Measurements from ENCODE around the gene ZFHX2. TPM values are rescaled to one million over a fixed set of nuclear protein-coding genes. Genes with fewer than 3 reads are reported as not detected.

Gene ZFHX2
- total RNA-seq, 1 experiment from 2014 or later = 0.23 TPM

Other genes starting within 250 kb of the ZFHX2 start
- 1.5 and 2.6 TPM in 2 replicates for gene PPP1R3E, start 248.9 kb downstream of the ZFHX2 start, total RNA-seq (2014; rRNA removed; shearing (Covaris generic))
- 7.4 and 16.8 TPM in 2 replicates for gene BCL2L2, start 244.9 kb downstream of the ZFHX2 start, total RNA-seq (2014; rRNA removed; shearing (Covaris generic))
- 92.2 and 127 TPM in 2 replicates for gene PABPN1, start 230.3 kb downstream of the ZFHX2 start, total RNA-seq (2014; rRNA removed; shearing (Covaris generic))
- 13.8 and 13.9 TPM in 2 replicates for gene SLC22A17, start 198.9 kb downstream of the ZFHX2 start, total RNA-seq (2014; rRNA removed; shearing (Covaris generic))
- 0.80 and 1.4 TPM in 2 replicates for gene EFS, start 186.6 kb downstream of the ZFHX2 start, total RNA-seq (2014; rRNA removed; shearing (Covaris generic))
- gene IL25, start 179.0 kb downstream of the ZFHX2 start, total RNA-seq (2014; rRNA removed; shearing (Covaris generic)) = not detected in 2 replicates
- gene CMTM5, start 174.7 kb downstream of the ZFHX2 start, total RNA-seq (2014; rRNA removed; shearing (Covaris generic)) = not detected in 2 replicates
- not detected in 2 replicates for gene MYH6, start 143.5 kb downstream of the ZFHX2 start, total RNA-seq (2014; rRNA removed; shearing (Covaris generic))
- not detected in 2 replicates for gene MYH7, start 116.1 kb downstream of the ZFHX2 start, total RNA-seq (2014; rRNA removed; shearing (Covaris generic))
- gene NGDN, start 82.1 kb downstream of the ZFHX2 start, total RNA-seq (2014; rRNA removed; shearing (Covaris generic)) = 176 and 177 TPM in 2 replicates
- 8.5 and 9.0 TPM in 2 replicates for gene THTPA, start 4.5 kb upstream of the ZFHX2 start, total RNA-seq (2014; rRNA removed; shearing (Covaris generic))
- gene AP1G2, start 16.0 kb upstream of the ZFHX2 start, total RNA-seq (2014; rRNA removed; shearing (Covaris generic)) = 10.2 and 47.7 TPM in 2 replicates
- 0.29 TPM in 1 of 2 replicates, not detected in the other for gene JPH4, start 27.0 kb upstream of the ZFHX2 start, total RNA-seq (2014; rRNA removed; shearing (Covaris generic))
- 5.9 and 7.6 TPM in 2 replicates for gene DHRS2, start 84.6 kb upstream of the ZFHX2 start, total RNA-seq (2014; rRNA removed; shearing (Covaris generic))

Measured in Daoy (cell line).